HG03103 (cell line): Measurements from ENCODE around the gene C9.
A peak's percentile ranks its signal among the peaks of the same experiment; 100 is the strongest.
"Not testable (repeated sequence)": the region's sequence is repeated elsewhere in the genome, so short reads cannot be mapped to it uniquely, and the experiment has no call there.

Experiments
- ATAC-seq: cut with Tn5 transposase; IDR thresholded peaks from one replicate; pipeline ENCODE4 v1.9.1; 2021; ENCODE audit warnings: low read depth; ENCODE audit not compliant: unreplicated experiment

Gene C9

DNA sequence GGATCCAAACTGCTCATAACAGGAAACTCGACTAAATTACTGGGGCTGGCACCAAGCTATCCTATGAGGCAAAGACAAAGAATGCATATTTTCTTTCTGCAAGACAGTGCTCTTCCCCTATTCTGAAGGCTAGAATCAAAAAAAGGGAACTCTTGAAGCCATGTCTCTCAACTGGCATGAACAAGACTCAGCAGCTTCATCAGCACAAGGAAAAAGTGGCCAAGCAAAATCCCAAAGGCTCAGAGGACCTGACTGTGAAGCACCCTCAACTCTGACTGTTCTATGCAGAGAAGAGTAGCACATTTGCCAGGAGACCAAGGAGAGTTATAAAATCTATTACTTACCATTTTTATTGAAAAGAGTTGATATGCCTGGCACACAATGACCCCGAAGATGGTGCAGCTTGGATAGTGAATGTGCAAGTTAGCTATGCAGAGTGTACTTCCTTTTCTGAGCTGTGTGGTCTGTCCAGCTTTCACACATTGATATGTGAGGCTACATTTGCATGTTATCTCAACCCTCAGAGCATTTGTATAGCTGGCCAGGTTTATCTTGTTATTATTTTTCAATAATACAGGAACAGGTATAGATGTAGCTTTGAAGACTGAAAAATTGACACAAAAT, 94.0 kb downstream of the C9 start:
- ATAC-seq = peak; percentile 70

GRCh38 chr5:39267186-39267585, 97.1 kb downstream of the C9 start:
- no peak for ATAC-seq

DNA sequence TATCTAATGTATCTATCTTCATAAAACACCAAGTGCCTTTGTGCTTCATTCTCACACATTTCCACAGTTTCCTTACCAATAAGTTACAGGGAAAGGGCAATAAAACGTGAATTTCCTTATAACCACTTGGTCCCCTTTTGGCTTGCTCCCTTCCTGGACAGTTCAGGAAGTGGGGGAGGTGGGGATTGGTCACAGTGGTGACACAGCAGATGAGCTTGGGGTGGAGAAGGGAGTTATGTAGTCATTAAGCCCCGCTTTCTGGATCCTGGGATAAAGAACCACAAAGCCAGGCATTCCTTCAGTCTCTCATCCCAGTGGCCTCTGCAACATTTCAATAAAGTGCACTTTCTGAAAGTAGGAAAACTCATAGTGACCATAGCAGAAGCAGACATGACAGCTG, 97.9 kb downstream of the C9 start:
- ATAC-seq = no peak

DNA sequence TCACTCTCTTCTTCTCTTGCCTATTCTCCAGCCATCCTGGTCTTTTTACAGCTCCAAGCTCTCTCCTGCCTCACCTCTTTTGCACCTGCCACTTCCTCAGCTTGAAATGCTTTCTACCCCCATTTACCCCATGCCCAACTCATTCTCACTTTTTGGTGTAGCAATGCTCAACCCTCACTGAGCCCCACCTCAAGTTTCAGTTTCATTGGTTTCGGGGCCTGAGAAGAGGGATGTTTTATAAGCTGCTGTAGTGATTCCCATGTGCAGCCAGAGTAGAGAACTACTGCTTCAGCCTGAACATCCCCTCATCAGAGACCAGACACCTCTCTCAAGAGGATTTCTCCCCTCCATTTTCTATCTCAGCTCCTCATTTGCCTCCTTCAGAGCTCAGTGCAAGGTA, 99.8 kb downstream of the C9 start:
- ATAC-seq = peak; percentile 78

DNA sequence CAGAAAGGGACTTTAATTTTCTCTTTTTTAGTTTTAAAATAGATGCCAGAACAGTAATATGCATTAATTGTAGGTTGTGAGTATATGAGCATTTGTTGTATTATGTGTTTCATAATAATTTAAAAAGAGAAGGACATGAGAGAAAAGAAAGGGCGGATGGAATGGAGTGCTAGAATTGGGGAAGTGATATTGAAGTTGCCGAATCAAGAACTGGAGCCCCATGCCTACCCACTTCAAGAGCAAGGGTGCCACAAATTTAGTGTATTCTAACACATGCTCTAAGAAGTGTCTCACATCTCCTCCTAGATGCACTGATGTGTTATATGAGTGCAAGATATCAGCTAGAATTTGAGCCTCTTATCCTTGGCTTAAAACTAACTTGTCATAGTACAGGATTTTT, 101.3 kb downstream of the C9 start:
- no peak for ATAC-seq

DNA sequence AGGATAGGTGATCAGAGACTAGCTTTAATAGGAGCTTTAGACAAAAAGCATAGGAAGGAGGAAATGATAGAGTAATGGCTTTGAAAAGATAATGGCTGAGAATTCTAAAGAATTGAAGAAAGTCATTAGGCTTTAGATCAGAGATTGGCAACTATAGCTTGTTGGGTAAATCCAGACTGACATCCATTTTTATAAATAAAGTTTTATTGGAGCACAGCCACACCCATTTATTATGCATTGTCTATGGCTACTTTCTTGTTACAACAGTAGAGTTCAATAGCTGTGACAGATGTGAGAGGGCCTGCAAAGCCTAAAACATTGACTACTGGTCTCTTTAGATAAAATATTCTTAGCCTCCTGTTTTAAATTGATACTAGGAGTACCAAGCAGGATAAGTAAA, 104.2 kb downstream of the C9 start:
- no peak for ATAC-seq

DNA sequence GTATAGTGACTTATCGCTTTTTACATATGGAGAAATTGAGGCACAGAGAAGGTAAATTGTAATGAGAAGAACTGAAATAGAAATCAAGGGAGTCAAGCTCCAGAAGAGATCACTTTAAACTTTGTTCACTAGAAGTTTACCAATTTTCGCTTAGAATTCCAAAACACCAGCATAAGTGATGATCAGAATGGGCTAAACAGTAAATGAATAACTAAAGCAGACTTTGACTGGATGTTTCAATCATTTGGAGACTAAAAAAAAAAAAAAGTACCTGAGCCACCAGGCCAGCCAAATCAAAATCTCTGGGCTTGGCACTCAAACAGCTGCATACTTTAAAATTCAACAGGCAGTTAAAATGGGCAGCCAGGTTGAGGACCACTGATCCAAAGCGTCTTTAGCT, 106.7 kb downstream of the C9 start:
- ATAC-seq = no peak

DNA sequence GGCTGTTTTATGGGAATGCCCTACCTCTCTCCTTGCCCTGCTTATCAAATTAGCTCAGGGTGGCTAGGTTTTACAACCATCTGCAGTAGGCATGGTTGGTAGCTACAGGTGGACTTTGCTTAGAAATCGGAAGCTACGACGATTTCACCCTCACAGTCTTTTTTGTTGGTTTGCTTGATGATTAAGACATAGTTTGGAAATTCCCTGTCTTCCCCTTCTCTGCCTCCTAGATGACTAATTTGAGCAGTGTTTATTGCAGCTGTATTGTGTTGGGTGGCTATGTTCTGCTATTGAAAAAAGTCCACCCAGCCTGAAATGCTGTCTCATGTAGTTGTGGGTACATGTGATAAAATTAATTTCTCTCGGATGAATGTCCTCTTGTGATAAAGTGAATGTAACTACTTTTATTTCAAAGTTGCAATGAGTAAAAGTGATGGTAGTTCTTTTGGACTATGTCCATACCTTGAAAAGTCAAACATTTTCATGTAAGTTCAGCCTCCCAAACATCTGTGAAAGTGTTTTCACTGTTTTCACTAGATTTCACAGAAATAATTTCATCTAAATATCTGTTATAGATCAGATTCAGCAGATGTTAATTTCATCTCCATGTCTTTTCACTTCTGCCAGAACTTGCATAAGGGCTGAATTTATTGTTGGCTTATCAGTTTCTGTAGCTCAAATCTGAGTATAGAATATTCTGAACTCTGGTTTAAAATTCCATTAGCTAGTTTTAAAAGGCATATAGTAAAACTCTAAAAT, 107.6 kb downstream of the C9 start:
- no peak for ATAC-seq

GRCh38 chr5:39255406-39255805, 108.9 kb downstream of the C9 start:
- ATAC-seq = no peak

DNA sequence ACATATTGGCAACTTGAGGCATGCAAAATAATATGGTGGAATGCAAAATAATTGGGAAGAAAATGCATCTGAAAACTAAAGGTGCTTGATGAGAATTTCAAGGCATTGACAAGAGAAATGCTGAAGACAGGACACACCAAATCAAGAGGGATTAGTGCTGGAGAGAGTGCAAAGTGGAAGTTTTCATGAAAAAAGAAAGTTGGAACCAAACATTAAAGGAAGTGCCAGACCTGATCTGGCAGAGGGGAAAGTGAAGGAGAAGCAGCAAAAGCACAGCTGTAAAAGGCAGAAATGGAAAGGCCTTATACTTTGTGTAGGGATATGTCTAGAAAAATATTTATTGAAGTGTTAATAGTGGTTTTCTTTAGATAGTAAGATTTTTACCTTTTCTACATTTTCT, 109.6 kb downstream of the C9 start:
- no peak for ATAC-seq

- no peak for ATAC-seq
These were observed 111.1 kb downstream of the C9 start for GRCh38 chr5:39253196-39253595.

- ATAC-seq = no peak
These were observed 114.6 kb downstream of the C9 start for GRCh38 chr5:39249564-39250274.

GRCh38 chr5:39249069-39249468, 115.2 kb downstream of the C9 start:
- no peak for ATAC-seq

DNA sequence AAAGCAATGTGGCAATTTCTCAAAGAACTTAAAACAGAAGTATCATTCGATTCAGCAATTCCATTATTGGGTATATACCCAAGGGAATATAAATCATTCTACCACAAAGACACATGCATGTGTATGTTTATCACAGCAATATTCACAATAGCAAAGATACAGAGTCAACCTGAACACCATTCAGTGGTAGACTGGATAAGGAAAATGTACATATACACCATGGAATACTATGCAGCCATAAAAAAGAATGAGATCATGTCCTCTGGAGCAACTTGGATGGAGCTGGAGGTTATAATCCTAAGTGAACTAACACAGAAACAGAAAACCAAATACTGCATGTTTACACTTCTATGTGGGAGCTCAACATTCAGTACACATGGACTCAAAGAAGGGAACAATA, 123.5 kb downstream of the C9 start:
- no peak for ATAC-seq

- no peak for ATAC-seq
These were observed 125.8 kb downstream of the C9 start for GRCh38 chr5:39238366-39239105.

DNA sequence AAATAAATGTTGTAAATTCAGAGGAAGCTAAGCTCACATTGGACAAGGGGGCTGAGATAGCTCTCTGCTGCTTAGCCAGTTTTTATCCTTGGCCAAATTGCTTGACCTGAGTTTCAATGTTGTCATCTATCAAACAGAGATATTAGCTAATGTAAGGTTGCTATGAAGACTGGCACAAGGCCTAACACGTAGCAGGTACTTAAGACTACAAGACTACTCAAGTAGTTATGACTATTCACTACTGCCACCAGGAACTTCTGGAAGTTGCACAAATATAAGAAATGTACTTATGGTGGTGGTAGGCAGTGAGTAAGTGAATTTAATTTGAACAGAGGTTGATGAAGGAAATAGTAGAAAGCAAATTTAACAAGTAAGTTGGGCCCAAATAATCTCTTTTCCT, 127.6 kb downstream of the C9 start:
- ATAC-seq = no peak

DNA sequence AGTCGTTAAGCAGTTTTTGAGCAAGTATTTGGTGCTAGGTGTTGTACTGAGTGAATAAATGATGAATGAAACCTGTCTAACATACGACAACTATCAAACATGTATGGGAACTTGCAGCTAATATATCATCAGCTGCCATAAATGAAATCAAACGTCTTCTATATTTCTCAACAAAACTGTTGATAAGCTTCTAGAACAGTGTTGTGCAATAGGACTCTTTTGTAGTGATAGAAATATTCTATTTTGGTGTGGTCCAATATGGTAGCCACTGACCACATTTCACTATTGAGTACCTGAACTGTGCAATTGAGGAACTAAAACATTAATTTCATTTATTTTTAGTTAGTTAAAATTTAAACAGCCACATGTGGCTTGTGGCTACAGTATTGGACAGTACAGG, 128.6 kb downstream of the C9 start:
- no peak for ATAC-seq

GRCh38 chr5:39234494-39234893, 129.8 kb downstream of the C9 start:
- ATAC-seq = not testable (repeated sequence)
